Ammon's horn (tissue), 1 donor: Measurements from ENCODE around the gene RSBN1L.
"Not testable (repeated sequence)": the region's sequence is repeated elsewhere in the genome, so short reads cannot be mapped to it uniquely, and the experiment has no call there.

Experiments used
- DNase-seq: peaks from one replicate; pipeline ENCODE4 v3.0.0-alpha.2; 2016; ENCODE audit warnings: low spot score

RSBN1L gene

GRCh38 chr7:77770316-77770715, 74.1 kb downstream of the RSBN1L start:
- no peak for DNase-seq

DNA sequence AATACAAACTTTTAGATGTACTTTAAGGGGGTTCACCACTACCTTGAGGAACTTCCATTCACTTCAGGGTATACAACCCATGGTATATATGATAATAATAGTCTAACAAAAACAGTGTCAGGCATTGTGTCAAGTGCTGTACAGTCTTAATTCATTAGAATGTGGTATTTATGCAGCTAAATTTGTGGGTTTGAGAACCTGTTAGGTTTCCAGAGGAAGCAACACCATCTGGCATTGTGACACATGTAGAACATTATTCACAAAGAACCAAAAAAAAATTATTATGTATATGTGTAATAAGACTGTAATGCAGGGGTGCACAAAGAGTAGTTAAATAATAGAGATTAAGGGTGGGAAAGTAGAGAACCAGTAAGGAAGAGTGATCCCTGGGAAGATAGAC, 75.6 kb downstream of the RSBN1L start:
- peak; percentile 24 for DNase-seq

DNA sequence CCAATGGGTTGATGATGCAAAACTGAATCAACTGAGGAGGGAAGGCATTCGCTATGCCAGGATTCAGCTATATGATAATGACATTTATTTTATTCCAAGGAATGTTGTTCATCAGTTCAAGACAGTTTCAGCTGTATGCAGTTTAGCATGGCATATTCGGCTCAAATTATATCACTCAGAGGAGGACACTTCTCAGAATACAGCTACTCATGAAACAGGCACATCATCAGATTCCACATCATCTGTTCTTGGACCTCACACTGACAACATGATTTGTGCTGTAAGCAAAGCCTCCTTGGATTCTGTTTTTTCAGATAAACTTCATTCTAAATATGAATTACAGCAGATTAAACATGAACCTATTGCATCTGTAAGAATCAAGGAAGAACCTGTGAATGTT, 82.3 kb downstream of the RSBN1L start:
- no peak for DNase-seq

DNA sequence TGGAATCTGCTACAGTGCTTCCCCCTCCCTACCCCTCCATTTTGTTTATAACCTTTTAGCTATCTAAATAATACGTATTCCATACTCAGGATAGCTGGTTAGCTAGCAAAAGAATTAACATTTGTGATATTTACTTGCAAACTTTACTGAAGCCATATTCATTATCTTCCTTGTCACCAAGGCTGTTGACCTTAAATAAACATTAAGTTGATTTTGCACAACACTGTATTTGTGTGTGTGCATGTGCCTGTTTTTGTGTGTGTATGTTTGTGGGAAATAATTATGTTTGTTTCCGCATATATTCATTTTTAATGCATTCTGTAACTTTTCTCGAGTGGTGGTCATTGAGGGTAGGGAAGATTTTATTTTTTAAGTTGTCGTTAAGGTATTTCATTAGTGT, 86.1 kb downstream of the RSBN1L start:
- no peak for DNase-seq

- DNase-seq, result no peak
Measured at GRCh38 chr7:77783111-77783510, 86.9 kb downstream of the RSBN1L start.

DNA sequence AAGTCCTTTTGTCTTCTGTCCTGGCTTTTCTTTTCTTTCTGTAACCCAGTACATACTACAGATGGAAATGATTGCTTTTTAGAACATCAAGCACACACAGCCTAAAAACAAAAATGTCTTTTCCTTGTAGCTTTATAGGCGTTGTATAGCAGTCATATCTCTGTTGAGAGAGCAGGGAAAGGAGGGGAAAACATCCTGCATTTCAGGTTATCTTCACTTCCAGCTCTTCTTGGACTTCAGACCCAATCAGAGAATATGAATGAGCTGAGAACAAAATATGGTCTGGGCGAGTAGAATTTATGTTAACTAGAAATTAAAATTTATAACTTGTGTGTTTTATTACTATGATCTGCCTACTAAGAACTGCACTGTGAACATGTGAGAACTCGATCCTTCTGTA, 87.3 kb downstream of the RSBN1L start:
- no peak for DNase-seq

DNA sequence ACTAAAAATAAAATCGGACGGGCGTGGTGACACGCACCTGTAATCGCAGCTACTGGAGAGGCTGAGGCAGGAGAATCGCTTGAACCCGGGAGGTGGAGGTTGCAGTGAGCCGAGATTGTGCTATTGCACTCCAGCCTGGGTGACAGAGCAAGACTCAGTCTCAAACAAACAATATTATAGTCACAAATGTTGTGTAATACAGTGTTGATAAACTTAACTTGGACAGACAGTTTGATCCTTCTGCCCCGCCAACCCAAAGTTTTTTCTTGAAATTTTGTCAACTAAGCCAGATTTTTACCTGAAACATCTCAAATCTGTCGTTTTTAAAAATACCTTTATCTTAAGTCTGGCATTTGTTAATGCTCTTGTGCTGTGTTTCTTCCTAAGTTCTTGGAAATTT, 88.2 kb downstream of the RSBN1L start:
- DNase-seq, result not testable (repeated sequence)

DNA sequence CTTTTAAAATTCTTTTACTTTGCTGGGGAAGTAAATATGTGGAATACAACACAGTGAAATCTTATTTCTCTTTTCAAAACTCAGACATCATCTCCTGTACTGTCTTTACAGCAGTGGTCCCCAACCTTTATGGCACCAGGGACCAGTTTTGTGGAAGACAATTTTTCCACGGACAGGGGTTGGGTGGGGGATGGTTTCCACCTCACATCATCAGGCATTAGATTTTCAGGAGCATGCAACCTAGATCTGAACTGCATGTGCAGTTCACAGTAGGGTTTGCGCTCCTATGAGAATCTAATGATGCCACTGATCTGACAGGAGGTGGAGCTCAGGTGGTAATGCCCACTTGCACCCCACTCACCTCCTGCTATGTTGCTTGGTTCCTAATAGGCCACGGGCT, 89.8 kb downstream of the RSBN1L start:
- no peak for DNase-seq

GRCh38 chr7:77786741-77787140, 90.5 kb downstream of the RSBN1L start:
- DNase-seq, result no peak

DNA sequence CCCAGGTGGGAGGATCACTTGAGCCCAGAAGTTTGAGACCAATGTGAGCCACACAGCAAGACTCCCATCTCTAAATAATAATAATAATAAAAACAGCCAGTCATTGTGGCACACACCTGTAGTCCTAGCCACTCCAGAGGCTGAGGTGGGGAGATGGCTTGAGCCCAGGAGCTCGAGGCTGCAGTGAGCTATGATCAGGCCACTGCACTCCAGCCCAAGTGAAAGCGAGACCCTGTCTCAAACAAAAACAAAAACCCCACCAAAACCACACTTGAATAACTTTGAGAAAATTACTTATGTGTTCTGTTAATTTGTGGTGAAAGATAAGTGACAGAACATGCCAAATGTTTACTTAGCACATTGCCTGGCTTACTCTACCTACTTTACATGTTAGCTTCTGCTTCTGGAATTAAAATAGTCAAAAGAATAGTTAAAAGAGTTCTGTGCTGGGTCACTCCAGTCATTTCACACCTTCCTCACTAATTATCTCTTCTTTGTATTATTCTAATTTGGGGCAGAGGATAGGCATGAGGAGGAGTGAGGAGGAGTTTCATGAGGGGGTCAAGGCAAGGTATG, 92.2 kb downstream of the RSBN1L start:
- no peak for DNase-seq

DNA sequence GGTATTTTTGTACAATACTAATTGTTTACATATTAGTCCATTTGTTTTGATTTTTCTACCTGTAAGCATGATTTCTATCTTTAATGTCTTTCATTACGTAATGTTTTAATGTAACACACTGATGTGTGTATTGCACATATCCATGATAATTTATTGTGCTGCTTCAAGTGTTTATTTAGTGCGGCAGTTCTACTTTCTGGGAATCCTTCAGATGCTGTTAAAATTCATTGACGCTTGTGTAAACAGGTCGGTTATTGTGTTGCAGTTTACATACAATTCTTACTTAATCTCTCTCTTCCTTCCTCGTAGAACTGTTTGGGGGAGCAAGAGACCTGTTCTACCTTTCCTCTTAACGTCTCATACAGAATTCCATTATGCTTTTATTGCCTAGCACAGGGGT, 95.1 kb downstream of the RSBN1L start:
- no peak for DNase-seq

GRCh38 chr7:77791956-77792355, 95.7 kb downstream of the RSBN1L start:
- no peak for DNase-seq

- DNase-seq, result no peak
Measured at GRCh38 chr7:77794000-77794399, 97.7 kb downstream of the RSBN1L start.

DNA sequence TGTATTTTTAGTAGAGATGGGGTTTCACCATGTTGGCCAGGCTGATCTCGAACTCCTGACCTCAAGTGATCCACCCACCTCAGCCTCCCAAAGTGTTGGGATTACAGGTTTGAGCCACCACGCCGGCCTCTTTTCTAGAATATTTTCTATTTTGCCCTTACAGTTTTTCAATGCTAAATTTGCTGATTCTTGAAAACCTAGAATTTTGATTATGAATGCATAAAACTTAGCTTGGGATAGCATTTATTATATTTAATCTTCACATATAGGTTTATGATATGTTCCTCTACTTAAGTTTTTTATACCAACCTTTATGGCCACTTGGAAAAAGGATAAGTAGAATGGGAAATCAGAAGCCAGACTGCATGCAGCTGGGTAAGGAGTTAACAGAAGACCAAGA, 99.8 kb downstream of the RSBN1L start:
- DNase-seq, result no peak

- no peak for DNase-seq
Measured at GRCh38 chr7:77796960-77797359, 100.7 kb downstream of the RSBN1L start.

DNA sequence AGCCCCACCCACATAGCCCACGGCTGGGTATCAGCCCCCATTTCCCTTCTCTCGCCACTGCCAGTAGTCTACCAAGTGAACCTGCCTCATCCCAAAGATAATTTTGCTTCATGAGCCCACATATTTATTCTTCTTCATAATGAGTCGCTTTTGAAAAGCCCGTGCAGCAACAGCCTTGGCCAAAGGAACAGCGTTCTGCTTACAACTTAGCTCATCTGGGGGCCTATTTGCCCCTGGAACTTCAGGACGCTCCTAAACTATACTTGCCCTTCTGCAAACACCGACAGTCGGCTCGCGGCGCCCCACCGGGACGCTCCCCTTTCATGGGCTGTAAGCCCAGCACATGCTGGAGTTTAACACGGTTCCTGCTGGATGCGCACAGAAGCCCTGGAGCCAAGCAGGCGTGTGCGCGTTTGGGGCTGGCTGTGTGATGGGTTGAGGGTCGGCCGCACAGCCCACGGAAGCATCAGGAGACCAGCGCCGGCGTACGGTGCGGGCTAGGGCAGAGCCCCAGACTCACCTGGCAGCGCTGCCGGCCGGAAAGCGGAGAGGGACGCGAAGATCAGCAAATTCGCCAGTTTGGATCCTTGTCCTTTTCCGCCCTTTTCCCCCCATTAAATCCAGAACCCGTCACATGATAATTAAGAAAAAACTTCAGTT, 101.6 kb downstream of the RSBN1L start:
- no peak for DNase-seq

DNA sequence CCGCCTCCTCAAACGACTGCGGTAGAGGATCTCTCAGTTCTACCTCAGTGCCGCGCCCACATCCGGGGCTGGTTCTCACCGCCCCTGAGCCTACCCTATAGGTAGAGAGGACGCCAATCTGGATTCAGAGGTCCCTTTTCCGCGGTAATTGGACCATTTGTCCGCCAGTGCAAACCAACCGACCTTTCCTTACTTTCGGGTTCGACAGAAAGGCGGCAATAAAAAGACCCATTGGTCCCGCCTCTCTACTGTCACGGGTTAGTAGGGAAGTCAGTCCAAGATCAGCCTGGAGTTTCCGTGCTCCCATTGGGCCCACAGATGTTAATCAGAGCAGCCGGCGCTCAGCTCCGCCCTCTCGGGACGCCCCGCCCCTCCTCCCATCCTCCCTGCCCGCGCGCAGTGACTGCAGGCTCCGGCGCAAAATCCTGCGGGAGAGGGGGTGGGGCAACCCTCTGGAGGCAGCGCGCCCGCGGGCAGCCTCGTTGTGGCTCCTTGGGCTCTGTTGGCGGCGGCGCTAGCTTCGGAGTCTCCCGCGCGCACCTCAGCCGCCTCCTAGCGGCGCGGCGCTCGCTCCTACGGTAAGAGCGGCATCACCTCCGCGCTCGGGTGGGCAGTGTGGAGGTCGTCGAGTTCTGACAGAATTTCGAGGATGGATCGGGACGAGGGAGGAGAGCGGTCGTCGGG, 102.3 kb downstream of the RSBN1L start, which contains the start of the genes PHTF2 and TMEM60:
TSS of gene PHTF2 (plus strand) at position 380 of the 684 bp plus-strand sequence.
TSS of gene TMEM60 (minus strand) at position 41 of the 684 bp plus-strand sequence. CDS start 4,061 bp downstream, outside the sequence.
- peak; percentile 100 for DNase-seq

- peak; percentile 60 for DNase-seq
Measured at GRCh38 chr7:77799078-77799964, 103.1 kb downstream of the RSBN1L start.

GRCh38 chr7:77800158-77800557, 103.9 kb downstream of the RSBN1L start:
- DNase-seq, result no peak

DNA sequence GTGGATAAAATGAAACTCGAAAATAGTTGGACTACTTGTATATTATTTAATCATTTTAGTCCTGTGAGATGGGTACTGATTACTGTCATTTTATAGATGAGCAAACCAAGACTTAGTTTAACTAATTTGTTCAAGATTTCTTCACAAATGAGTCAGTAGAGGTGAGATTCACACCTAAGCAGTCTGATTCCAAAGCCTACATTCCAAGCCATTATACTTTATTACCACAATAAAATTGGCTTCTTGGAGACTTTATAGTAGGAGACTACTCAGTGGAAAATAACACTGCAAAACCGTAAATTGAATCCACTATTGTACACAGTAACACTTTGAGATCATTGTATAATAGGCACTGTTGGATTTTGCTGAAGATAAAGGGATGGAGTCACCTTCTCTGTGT, 104.5 kb downstream of the RSBN1L start:
- DNase-seq, result no peak

DNA sequence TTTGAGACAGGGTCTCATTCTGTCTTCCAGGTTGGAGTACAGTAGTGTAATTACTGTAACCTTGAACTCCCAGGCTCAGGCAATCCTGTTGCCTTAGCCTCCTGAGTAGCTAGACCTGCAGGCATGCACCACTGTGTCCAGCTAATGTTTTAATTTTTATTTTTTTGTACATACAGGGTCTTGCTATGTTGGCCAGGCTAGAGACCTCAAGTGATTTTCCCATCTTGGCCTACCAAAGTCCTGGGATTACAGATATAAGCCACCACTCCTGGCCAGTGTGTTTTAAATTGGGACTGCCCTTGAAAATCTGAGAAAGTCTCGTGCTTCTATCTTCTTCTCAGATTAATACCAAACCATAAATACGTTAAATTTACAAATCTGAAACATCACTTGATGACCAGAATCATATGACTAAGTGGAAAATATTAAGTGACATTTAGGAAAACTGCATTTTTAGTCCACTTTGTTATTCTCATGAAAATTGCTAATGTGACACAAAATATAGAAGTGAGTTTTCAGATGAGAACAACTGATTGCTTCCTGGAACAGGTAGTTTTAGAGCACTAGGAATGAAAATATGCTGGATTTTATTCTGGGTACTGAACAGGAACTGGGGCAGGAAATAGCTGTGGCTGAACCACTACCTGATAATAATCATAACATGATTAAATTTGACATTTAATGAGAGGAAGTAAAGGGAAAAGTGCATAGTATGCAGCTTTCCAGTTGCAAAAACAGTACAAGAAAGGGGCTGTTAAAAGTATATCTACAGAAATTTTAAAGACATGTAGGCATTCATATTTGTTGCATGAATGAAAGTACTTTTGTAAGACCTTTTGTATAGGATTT, 106.5 kb downstream of the RSBN1L start:
- no peak for DNase-seq
